ENCODE measurements around the gene DYNLL1. TPM values are rescaled to one million over a fixed set of nuclear protein-coding genes. Genes with fewer than 3 reads are reported as not detected.
"Not testable (repeated sequence)": the region's sequence is repeated elsewhere in the genome, so short reads cannot be mapped to it uniquely, and the experiment has no call there.

Gene DYNLL1
- total RNA-seq, 2 donors from 2014 or later = 166 to 303 TPM

GRCh38 chr12:120481022-120481767 is 14.7 kb upstream of the DYNLL1 start:
- 92% methylated on average over 9 of the region's 9 CpGs for WGBS
- H3K4me1 ChIP-seq (replicated peaks) = no peaks in the 10 kb centered on the region
- intact Hi-C loops (cut with DNase I) = no loop called here
- DNase-seq (ENCODE audit: low spot score) = no peak
- H3K27ac ChIP-seq = no peak overlapping the region
- H3K36me3 ChIP-seq = no peaks in the 10 kb centered on the region
- no peaks in the 10 kb centered on the region for H3K27me3 ChIP-seq (replicated peaks; ENCODE audit: insufficient read depth)
- no peak overlapping the region for H3K4me3 ChIP-seq
- TF ChIP-seq POLR2AphosphoS5 (IDR thresholded peaks at IDR 0.05) (no peak), CTCF (IDR thresholded peaks at IDR 0.05) (no peak), POLR2A (IDR thresholded peaks at IDR 0.05) (no peak)
- no peaks in the 10 kb centered on the region for H3K9me3 ChIP-seq

- DNase-seq (ENCODE audit: low spot score) = no peak
- Histone ChIP-seq H3K36me3 (no peaks in the 10 kb centered on the region), H3K4me3 (no peak overlapping the region), H3K27ac (no peak overlapping the region), H3K27me3 (replicated peaks; ENCODE audit: insufficient read depth) (no peaks in the 10 kb centered on the region), H3K9me3 (no peaks in the 10 kb centered on the region), H3K4me1 (replicated peaks) (no peaks in the 10 kb centered on the region)
- TF ChIP-seq POLR2A (IDR thresholded peaks at IDR 0.05) = no peak
- no peak for TF ChIP-seq POLR2AphosphoS5 (IDR thresholded peaks at IDR 0.05)
- TF ChIP-seq CTCF (IDR thresholded peaks at IDR 0.05) = no peak
- intact Hi-C loops (cut with DNase I) = no loop called here
- 95% methylated on average over 1 of the region's 1 CpG for WGBS
These were observed 12.3 kb upstream of the DYNLL1 start for GRCh38 chr12:120483621-120484020.

GRCh38 chr12:120485961-120486881 is 9.7 kb upstream of the DYNLL1 start:
- no peak for DNase-seq (ENCODE audit: low spot score)
- Histone ChIP-seq H3K9me3 (no peaks in the 10 kb centered on the region), H3K4me3 (no peak overlapping the region), H3K27ac (no peak overlapping the region), H3K4me1 (replicated peaks) (no peaks in the 10 kb centered on the region), H3K36me3 (no peaks in the 10 kb centered on the region), H3K27me3 (replicated peaks; ENCODE audit: insufficient read depth) (no peaks in the 10 kb centered on the region)
- intact Hi-C loops (cut with DNase I) = no loop called here
- TF ChIP-seq POLR2A (IDR thresholded peaks at IDR 0.05) = no peak
- TF ChIP-seq CTCF (IDR thresholded peaks at IDR 0.05) = no peak
- TF ChIP-seq POLR2AphosphoS5 (IDR thresholded peaks at IDR 0.05) = no peak
- WGBS = 77% methylated on average over 7 of the region's 7 CpGs

DNA sequence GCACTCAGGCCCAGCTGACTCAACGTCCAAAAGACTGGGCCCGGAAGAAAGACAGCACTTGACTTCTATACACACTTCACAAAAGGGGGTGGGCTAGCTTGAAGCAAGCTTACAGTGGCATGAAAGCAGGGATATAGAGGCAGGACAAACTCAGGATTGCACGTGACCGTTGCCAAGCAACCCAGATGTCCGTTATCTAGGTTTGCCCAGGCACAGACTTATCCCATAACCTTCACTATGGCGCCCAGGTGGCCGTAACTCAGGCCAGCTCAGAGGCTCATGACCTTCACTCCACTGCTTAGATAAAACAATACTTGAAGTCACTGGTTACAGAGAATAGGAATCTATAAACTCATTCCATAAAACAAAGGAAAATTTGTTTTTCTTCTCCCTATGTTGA is 8.4 kb upstream of the DYNLL1 start:
- H3K4me3 ChIP-seq; H3K27me3 ChIP-seq (replicated peaks; ENCODE audit: insufficient read depth); H3K36me3 ChIP-seq; H3K4me1 ChIP-seq (replicated peaks); H3K27ac ChIP-seq; H3K9me3 ChIP-seq; DNase-seq (ENCODE audit: low spot score); intact Hi-C loops (cut with DNase I): not testable (repeated sequence)
- 83% methylated on average over 7 of the region's 7 CpGs for WGBS

GRCh38 chr12:120488057-120488640 is 7.8 kb upstream of the DYNLL1 start:
- Histone ChIP-seq H3K27ac (no peak overlapping the region), H3K4me3 (no peak overlapping the region), H3K27me3 (replicated peaks; ENCODE audit: insufficient read depth) (no peaks in the 10 kb centered on the region), H3K4me1 (replicated peaks) (no peaks in the 10 kb centered on the region), H3K36me3 (no peaks in the 10 kb centered on the region), H3K9me3 (no peaks in the 10 kb centered on the region)
- DNase-seq (ENCODE audit: low spot score) = no peak
- TF ChIP-seq POLR2AphosphoS5 (IDR thresholded peaks at IDR 0.05) (no peak), CTCF (IDR thresholded peaks at IDR 0.05) (no peak), POLR2A (IDR thresholded peaks at IDR 0.05) (no peak)
- WGBS = 61% methylated on average over 5 of the region's 5 CpGs
- intact Hi-C loops (cut with DNase I) = no loop called here
